NCI-H82 treated with DMSO at 0.1 percent for 48 hours (cell line): ENCODE measurements around the gene RPS15A.

Experiments
- DNase-seq: peaks from one replicate; lab custom pipeline; 2025; ENCODE audit not compliant: unreplicated experiment; lab: John Stamatoyannopoulos, UW

The RPS15A gene

DNA sequence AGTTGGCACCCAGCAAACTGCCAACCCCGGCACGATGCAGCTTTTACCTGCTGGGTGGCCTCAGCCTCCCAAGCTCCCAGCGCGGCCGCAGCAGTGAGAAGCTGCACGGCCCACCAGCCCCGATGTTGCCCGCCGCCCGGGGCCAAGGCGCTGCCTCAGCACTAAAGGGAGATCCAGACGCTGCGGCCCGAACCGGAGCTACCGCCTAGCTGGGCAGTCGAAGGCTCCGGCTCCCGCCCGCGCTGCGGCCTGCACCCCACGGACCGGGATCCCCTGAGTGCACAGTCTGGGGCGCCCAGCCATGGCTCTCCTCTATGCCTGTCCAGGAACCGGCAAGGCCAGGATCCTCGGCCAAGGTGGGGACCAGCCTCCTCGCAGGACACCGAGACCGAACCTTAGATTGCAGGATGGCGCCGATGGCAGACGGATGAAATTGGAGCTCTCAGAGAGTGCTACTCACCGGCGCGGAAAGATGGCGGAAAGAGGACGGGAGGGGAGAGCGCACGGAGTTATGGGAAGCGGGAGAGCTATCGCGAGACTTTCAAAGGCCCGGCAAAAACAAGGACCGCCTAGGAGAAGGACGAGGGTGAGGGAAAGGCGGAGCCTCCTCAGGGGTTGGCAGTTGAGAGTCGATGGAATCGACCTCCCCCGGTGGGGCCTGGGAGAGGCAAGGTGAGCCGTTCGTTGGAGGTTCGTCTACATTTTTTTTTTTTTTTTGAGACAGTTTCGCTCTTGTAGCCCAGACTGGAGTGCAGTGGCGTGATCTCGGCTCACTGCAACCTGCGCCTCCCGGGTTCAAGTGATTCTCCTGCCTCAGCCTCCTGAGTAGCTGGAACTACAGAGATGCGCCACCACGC, at the start of gene RPS15A:
Gene RPS15A, minus strand, starts transcription at position 485 of the 857 bp plus-strand sequence. CDS start 1,221 bp downstream, outside the sequence.
- DNase-seq = peak; percentile 91

DNA sequence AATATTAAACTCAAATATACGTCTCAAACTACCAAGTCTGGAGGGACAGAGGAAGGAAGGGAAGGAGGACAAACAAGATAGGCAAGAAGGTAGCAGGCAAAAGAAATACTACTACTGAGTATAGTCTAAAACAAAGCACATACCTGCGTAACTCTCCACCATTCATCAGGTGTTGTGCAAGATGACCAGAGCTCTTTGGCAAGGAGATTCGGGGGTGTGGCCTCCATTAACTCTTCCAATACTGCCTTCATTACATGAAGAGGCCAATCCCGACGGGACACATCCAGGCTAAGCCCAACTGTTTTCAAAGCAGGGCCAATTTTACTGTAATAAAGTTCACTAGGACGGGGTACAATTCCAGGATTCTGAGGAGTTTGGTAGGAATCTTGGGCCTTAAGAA, 49.4 kb upstream of the RPS15A start:
- DNase-seq = no peak

DNA sequence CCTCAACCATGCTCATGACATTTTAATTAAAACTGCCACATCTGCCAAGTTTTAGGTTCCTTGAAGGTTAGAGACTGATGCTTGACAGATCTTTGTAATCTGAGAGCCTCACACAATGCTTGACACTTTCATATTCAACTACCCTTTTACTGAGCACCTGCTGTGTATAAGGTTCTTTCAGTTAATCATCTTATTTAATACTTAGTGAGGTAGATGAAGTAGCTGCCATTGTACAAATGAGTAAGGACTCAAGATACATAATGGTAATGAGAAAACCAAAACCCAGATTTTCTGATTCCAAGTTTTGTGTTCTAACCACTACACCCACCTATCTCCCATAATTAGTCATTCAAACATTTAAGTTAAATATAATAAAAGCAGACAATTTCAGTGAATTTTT, 46.6 kb upstream of the RPS15A start:
- DNase-seq = no peak

DNA sequence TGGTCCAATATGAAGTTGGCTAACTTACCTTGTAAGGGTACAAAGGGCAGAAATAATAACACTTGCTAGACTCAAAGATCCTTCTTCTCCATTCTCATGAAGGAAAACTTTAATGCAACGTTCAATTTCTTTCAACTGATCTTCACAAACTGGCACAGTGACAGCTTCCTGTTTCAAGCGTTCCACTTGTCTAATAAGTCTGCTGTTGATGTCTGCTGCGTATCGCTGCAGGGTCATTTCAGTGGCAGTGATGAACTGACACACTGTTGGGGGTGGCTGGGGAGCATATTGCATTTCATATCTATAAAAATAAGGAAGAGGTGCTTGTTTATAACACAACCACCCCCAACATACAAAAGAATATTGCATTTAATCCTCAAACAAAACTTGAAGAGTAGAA, 44.7 kb upstream of the RPS15A start:
- DNase-seq = no peak

DNA sequence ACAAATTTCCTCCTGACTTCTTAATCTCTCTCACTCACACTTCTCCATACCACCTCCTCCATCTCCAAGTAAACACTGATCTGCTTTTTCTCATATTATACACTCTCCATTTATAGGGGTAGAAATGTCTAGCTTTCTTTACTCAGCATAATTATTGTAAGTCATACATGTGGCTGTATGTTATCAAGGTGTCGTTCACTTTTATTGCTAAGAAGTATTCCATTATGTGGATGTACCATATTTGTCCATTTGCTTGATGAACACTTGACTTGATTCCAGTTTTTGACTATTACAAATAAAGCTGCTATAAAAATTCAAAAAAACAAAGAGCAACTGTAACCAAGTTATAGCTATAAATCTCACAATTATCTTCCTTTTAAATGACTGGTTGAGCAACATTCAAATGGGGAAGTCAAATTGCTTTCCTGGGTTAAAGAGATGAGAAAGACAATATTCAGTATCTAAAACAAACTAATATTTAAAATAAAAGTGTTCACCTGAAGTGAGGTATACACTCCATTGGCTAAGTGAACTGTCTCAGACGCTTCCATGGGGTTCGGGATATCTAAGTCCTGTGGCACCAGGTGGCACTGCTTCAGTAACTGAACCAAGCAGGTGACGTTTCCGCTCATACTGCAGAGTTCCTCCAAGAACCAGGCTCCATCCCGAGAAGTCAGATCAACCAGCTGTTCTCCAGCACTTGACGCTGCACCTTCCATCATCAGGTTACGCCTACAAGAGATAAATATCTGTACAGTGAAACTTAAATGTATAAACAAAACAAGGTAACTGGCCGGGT, 43.8 kb upstream of the RPS15A start:
- no peak for DNase-seq

DNA sequence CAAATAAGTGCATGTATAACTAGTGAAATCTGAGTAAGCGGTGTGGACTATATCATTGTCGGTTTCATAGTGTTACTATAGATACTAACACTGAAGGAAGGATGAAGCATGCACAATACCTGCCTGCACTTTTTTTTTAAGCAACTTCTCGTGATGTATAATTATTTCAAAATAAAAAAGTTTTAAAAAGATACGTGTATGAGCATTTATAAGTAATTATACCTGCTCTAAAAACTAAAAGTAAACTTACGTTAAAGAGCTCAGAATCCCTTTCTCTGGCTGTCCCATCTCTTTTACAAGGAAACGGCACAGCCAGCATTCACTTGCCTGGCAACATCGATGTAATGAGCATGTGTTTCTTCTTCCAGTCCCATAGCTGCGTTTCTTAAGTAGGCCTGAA, 42.5 kb upstream of the RPS15A start:
- no peak for DNase-seq

DNA sequence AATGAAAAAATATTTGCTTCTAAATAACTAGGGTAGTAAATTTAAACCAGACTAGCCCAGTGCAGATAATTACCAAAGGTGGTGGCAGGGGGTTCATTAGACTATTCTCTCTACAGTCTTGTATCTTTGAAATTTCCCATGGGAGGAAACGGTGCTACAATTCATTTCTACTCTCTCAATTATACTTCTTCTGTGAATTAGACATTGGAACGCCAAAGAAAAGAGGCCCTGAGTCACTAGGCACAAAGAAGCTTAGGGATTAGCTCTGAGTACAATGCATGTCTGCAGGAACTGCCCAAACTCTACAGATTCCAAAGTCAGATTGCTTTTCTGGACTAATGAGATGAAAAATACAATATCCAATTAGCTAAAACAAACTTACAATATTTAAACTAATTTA, 41.9 kb upstream of the RPS15A start:
- no peak for DNase-seq

DNA sequence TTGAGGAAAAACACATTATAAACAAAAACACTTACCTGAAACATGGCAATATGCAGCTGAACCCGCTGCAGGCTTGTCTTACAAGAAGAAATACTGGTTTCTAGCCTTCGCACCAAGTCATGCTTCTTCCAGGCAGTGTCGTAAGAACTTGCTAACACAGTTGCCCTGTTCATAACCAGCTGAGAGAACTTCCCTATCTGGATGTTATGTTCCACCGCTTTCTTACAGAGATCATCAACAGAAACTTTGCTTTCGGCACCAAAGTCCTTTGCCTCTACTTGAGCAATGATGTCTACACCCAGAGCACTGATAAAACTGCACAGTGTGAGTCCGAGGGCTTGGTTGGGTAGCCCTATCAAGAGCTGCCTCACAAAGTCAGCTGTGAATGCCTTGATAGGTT, 39.1 kb upstream of the RPS15A start:
- no peak for DNase-seq

DNA sequence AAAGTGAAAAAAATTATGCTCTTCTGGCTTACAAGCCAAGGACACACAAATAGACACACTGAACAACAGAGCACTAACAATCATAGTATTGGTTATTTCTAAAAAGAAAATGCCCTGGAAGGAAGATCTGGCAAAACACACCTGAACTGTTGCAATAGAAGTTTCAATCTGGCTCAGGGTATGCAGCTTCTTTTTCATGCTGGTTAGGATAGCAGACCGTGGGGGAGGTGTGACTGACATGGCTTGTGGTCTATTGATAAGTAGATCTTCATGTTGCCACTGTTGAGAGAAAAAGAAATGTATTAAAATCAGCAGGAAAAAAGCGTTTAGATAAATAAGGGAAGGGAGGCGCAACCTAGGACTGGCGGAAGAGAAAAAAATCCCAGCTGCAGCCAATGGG, 37.8 kb upstream of the RPS15A start:
- no peak for DNase-seq

DNA sequence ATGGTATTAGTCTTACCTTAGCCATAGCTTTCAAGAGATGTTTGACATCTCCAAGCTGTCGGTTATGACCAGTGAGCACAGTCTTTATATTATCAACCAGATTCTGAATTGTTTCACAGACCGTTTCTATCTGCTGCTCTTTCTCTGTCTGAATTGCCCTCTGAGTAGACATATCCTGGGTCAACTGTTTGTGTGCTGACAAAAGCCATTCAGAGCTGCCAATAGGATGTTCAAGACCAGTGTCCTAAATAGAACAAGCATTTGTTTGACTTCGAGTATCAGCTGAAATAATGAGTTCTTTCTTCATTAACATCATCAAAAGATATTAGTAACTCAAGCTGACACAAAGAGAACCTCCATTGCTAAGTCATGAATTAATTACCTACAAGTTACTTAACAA, 26.2 kb upstream of the RPS15A start:
- no peak for DNase-seq

DNA sequence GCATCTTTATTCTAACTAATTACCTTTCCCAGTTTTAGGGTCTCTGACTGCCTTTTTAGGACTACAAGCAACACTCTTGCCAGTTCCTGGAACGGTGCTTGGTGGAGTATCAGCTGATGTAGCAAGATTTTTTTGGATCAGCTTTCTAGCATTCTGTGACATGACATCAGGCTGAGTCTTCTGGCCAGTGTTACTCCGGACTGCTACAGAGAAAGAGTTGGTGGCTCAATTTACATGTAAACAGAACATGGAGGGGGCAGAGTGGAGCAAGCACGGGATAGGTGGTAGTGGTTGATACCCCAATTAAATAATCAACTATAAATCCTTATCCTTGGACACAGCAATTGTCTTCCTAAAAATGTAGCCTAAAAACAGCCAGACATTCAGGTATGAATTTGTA, 21.8 kb upstream of the RPS15A start:
- no peak for DNase-seq

DNA sequence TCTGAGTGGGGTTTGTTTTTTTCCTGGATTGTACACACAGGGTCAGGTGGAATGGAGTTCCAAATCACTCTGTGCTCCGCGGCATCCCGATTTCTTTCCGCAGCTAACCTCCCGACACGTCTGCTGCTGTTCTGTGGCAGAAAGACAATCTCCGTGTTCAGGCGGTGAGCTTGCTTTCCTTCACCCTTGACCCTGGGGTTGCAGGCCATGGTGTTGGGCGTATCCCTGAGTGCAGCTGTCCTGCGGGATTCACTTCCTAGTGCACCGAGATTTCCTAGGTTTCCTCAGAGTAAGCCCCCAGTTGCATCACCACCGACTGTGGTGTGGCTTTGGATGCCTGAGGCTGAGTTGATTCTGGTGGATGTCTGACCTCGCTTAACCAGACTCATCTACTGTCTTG, 19.0 kb upstream of the RPS15A start:
- DNase-seq = no peak

DNA sequence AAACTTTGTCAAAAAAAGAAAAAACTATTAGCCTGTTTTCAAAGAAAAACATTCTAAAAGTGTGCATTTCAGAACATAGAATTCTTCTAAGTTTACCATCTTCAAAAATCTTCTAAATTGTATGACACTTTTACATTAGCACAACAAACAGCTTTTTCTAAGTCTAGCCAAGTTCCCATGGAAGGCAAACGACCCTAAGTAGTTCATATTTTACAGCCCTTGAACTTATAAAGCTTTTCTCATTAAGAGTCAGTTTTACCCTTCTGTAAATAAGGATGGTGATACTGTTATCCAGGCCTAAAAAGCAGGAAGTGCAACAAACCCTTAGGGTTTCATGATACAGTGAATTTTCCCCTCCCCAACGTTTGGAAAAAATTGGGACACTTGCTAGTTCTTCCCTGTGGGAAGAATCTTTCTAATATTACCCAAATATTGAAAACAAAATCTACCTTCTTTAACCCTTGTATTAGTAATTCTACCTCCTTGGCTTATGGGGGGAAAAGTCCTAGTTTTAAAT, 15.2 kb upstream of the RPS15A start:
- DNase-seq = no peak

DNA sequence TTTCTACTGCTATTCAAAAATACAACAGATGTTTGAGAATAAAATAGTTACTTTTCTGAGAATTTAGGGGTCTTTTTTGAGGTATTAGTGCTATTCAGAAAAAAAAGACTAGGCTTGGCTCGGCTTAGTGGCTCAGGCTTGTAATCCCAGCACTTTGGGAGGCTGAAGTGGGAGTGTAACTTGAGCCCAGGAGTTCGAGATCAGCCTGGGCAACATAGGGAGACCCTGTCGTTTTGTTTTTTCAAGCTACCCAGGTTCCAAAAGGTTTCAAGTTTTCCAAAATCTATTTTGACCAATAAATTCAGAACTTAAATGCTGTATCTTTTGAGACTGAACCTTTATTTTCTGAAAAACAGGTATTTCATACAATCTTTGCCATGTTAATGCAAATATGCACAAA, 14.4 kb upstream of the RPS15A start:
- peak; percentile 22 for DNase-seq

DNA sequence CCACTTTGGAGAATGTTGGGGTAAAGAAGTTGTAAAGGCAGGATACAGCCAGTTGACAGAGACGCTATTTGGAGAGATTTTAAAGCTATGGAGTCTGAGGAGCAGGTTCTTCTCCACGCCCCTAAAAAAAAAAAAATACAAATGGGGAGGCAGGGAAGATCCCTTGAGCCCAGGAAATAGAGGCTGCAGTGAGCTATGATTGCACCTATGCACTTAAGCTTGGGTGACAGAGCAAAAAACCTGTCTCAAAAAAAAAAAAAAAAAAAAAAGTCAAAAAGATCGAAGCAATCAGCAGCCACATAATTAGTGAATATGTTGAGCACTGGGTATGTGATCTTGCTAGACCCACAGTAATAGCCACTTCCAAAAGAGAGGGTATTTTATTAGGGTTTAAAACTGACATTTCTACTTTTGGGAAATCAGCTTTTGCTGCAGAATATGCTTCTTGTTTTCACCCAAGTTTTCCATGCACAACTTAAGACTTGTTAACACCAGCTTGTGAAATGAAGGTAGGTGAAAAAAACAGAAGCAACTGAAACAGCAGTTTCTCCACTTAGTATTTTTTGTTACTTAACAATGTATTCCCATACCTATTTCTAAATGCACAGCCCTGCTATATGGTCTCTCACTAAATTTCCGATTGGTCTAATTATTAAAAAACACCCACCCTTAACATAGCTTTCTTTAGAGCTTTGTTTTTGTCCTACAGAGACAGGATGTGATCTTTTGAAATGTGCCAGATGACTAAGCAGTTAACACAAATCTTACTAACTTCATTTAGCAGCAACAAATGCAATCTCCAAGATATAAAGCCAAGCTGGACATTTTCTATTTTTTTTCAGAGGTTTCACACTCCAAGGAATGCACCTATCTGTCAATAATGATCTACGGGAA, 13.7 kb upstream of the RPS15A start:
- DNase-seq = no peak

DNA sequence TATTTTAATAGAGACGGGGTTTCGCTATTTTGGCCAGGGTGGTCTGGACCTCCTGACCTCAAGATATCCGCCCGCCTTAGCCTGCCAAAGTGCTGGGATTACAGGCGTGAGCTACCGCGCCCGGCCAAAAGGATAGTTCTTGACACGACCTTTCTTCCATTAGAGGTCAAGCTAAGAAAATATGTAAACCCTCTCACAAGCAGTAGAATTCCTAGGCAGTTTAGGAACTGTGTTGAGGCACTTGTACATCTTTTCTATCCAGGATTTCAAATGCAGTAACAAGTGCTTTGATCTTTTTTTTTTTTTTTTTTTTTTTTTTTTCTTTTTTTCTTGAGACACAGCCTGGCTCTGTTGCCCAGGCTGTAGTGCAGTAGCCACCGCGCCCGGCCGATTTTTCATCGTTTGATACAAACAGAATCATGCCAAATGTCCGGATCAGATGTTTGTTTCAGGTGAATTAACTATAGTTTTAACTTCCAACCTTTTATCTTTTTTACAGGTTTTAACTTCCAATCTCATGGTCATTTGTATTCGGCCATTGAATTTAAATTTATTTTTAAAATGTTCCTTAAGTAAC, 12.7 kb upstream of the RPS15A start:
- DNase-seq = no peak

DNA sequence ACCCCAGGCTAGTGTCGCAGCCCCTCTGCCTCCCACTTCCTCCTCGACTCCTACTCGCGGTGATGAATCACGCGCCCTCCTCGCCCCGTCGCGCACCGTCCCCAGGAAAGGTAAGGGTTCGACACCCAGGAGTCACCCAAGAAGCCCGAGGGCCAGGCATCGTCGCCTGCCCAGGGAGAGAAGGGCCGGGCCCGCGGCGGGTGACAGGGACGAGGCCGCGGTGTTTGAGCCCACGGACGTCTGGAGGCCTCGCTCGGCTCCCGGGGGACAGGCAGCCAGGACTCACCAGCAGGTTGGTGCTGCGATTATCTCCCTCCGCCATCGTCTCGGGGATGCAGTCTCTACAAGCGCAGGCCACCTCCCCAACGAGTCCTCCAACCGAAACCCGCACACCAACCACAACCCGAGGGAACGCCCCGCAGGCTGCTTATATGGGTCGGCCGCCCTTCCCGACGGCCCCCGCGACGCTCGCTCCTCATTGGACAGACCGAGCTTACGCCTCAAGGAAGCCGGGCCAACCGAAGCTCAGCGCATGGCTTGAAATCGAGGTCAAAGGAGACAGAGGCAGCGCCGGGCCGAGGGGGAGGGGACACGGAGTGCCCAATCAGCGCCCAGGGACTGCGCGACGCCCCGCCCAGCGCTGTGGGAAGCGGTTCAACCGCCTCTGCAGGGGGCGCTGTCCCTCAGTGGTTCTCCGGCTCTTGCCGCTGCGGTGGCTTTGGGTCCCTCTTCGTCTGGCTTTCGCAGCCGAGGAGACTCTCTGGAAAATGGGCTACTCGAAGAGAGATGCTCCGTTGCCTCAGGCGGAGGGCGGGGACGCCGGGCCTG, 11.2 kb upstream of the RPS15A start, which contains the start of gene ARL6IP1:
Gene ARL6IP1, minus strand, starts transcription at position 405 of the 828 bp plus-strand sequence. Its CDS starts 83 bp downstream, at position 322.
- peak; percentile 97 for DNase-seq

DNA sequence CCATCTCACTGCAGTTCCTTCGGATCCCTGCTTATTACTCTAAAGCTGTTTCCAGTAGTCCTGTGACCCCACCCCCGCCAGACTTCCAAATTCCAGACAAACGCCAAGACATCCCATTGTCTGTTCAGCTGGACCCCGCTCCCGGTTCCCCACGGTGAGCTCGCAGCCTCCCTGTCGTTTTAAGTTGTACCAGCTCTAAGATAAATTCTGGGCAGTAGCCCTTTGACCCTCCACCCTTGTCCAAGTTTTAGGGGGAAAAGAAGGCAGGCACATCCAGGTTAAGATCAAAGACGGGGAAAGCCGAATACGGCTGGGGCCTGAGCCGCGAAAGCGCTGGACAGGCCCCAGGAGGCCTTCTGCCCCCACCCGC, 10.6 kb upstream of the RPS15A start:
- DNase-seq = no peak

DNA sequence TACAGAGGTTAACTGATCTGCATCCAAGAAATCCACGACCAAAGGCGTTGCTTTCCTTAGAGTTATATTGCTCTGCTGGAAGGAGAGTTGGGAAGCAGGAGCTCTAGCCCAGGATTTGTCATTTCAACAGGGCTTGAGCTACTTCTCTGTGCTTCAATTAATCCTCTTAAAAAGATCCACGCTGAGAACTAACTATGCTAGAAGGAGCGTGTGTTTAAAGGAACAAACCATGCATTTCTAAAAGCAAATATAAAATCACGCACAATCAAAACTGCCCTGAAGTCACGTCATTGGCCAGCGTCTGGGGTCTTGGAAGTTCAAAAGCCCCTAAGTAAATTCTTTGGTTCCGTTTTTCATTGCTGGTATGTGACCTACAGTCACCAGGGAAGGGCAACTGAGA, 10.2 kb upstream of the RPS15A start:
- peak; percentile 39 for DNase-seq

DNA sequence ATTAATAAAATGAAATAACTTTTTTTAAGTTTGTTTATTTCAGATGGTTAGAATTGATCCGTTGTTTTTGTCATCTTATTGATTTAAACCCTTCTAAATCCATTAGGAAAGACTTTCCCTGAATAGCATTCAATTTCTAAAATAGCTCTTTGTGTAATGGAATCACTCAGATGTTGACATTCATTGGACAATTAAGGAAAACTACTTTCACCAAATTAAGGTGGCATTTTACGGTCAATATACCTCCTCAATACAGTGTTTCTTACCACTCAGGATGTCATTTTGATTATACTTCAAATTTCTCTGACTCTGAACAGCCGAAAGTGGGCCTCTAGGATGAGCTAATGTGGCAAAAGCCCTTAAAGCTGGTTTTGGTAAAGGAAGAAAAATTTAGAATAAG, 9.4 kb upstream of the RPS15A start:
- no peak for DNase-seq
